GM03348 (cell line): ENCODE data around the gene MRPL36.
"Not testable (repeated sequence)": the region's sequence is repeated elsewhere in the genome, so short reads cannot be mapped to it uniquely, and the experiment has no call there.

Experiments
- DNase-seq: peaks from one replicate; pipeline ENCODE4 v3.0.0; 2012; ENCODE audit warnings: low spot score

Gene MRPL36

GRCh38 chr5:1799602-1800471, at the start of gene MRPL36:
MRPL36 (minus strand) TSS chr5:1799837; CDS start chr5:1798935, 902 bp downstream.
- DNase-seq, result peak; percentile 100

- no peak for DNase-seq
These were observed 48.0 kb upstream of the MRPL36 start for GRCh38 chr5:1847611-1848010.

- no peak for DNase-seq
These were observed 47.4 kb upstream of the MRPL36 start for GRCh38 chr5:1847056-1847455.

GRCh38 chr5:1846583-1846982, 46.9 kb upstream of the MRPL36 start:
- no peak for DNase-seq

- DNase-seq, result no peak
These were observed 46.1 kb upstream of the MRPL36 start for GRCh38 chr5:1845696-1846095.

- no peak for DNase-seq
These were observed 45.2 kb upstream of the MRPL36 start for GRCh38 chr5:1844708-1845436.

- not testable (repeated sequence) for DNase-seq
These were observed 44.1 kb upstream of the MRPL36 start for GRCh38 chr5:1843761-1844160.

GRCh38 chr5:1842004-1842819, 42.6 kb upstream of the MRPL36 start:
- DNase-seq, result no peak

GRCh38 chr5:1840741-1841521, 41.3 kb upstream of the MRPL36 start:
- DNase-seq, result no peak

- DNase-seq, result no peak
These were observed 40.5 kb upstream of the MRPL36 start for GRCh38 chr5:1840071-1840547.

- DNase-seq, result no peak
These were observed 38.4 kb upstream of the MRPL36 start for GRCh38 chr5:1838013-1838412.

- DNase-seq, result no peak
These were observed 37.5 kb upstream of the MRPL36 start for GRCh38 chr5:1836891-1837880.

- DNase-seq, result no peak
These were observed 36.7 kb upstream of the MRPL36 start for GRCh38 chr5:1836176-1836890.

GRCh38 chr5:1835431-1835830, 35.8 kb upstream of the MRPL36 start:
- no peak for DNase-seq

- DNase-seq, result no peak
These were observed 35.2 kb upstream of the MRPL36 start for GRCh38 chr5:1834721-1835429.

- no peak for DNase-seq
These were observed 34.5 kb upstream of the MRPL36 start for GRCh38 chr5:1834022-1834551.

- DNase-seq, result no peak
These were observed 33.8 kb upstream of the MRPL36 start for GRCh38 chr5:1833264-1834021.
